A673 (cell line): ENCODE data around the gene AANAT. TPM values are rescaled to one million over a fixed set of nuclear protein-coding genes. Genes with fewer than 3 reads are reported as not detected.

Experiments used
- BruUV-seq: library from RNA; stranded (reverse); fragments of 400-500 nt; replicated peaks from 2 replicates; lab custom pipeline; 2021; lab: Mats Ljungman, UMichigan
- CTCF ChIA-PET: fragments of 300-600 bp; sonication (Branson Sonifier 250); formaldehyde crosslinking; loops from one replicate; lab custom pipeline; 2022; ENCODE audit warnings: antibody characterized with exemption; lab: Charles Lee
- POLR2A ChIA-PET: fragments of 300-600 bp; sonication (Branson Sonifier 250); formaldehyde crosslinking; loops from one replicate; lab custom pipeline; 2022; ENCODE audit warnings: antibody characterized with exemption; ENCODE audit not compliant: low non-redundant PET; lab: Charles Lee
- DNase-seq: peaks from one replicate; pipeline ENCODE4 v3.0.0-alpha.2; 2015; ENCODE audit warnings: low spot score
- H3K27ac ChIP-seq: fragments of 200-600 bp; sonication (generic); 2 replicates; pipeline ENCODE4 v1.5.1; 2016; ENCODE audit warnings: mixed run types, low read depth, mild to moderate bottlenecking, mixed read lengths, antibody characterized with exemption, low read length; ENCODE audit not compliant: poor library complexity, severe bottlenecking
- H3K27me3 ChIP-seq: fragments of 200-600 bp; sonication (generic); replicated peaks from 2 replicates; pipeline ENCODE4 v1.6.1; 2017; ENCODE audit warnings: mixed run types, low read depth, mild to moderate bottlenecking, mixed read lengths, antibody characterized with exemption, low read length; ENCODE audit not compliant: insufficient read depth, poor library complexity
- H3K36me3 ChIP-seq: fragments of 200-600 bp; sonication (generic); 2 replicates; pipeline ENCODE4 v1.6.1; 2016; ENCODE audit warnings: mixed run types, mild to moderate bottlenecking, mixed read lengths, antibody characterized with exemption, low read length; ENCODE audit not compliant: insufficient read depth, poor library complexity, severe bottlenecking
- H3K4me1 ChIP-seq: fragments of 200-600 bp; sonication (generic); 2 replicates; pipeline ENCODE4 v1.6.1; 2017; ENCODE audit warnings: mixed run types, mild to moderate bottlenecking, mixed read lengths, antibody characterized with exemption, low read length; ENCODE audit not compliant: insufficient read depth, poor library complexity, severe bottlenecking
- H3K4me3 ChIP-seq: fragments of 200-600 bp; sonication (generic); 2 replicates; pipeline ENCODE4 v1.5.1; 2016; ENCODE audit warnings: low read depth, mixed run types, mild to moderate bottlenecking, mixed read lengths, low read length; ENCODE audit not compliant: poor library complexity, severe bottlenecking
- H3K9me3 ChIP-seq: fragments of 200-600 bp; sonication (generic); 2 replicates; pipeline ENCODE4 v1.6.1; 2016; ENCODE audit warnings: mixed run types, low read depth, mild to moderate bottlenecking, mixed read lengths, antibody characterized with exemption, low read length; ENCODE audit not compliant: poor library complexity, severe bottlenecking
- CTCF ChIP-seq: fragments of 300-800, 200-600 bp; sonication (generic); conservative IDR thresholded peaks from 2 replicates; pipeline ENCODE4 v1.5.1; 2017; ENCODE audit warnings: low read depth, mild to moderate bottlenecking, antibody characterized with exemption, low read length, moderate library complexity, mixed read lengths
- EZH2 ChIP-seq: fragments of 200-600 bp; sonication (generic); IDR thresholded peaks from 2 replicates; pipeline ENCODE4 v1.6.1; 2017; ENCODE audit warnings: borderline replicate concordance, low read depth, mild to moderate bottlenecking, mixed read lengths, antibody characterized with exemption, low read length; ENCODE audit not compliant: poor library complexity, severe bottlenecking
- intact Hi-C: fragments of 100-400 bp; cut with micrococcal nuclease; formaldehyde crosslinking; loops from one replicate; pipeline ENCODE4 v1.10.0; 2022; ENCODE audit not compliant: unreplicated experiment
- total RNA-seq: library from RNA; stranded (reverse); gene quantifications from 2 replicates; pipeline ENCODE4 v1.2.3, GENCODE V29; 2021

Gene AANAT
- total RNA-seq, 1 experiment from 2014 or later, result not detected

- no peak for DNase-seq
- H3K36me3 ChIP-seq, result no peaks in the 10 kb centered on the region
- H3K27me3 ChIP-seq, result no peaks in the 10 kb centered on the region
- BruUV-seq, result no TSS peak
- no peaks in the 10 kb centered on the region for H3K9me3 ChIP-seq
- no peaks in the 10 kb centered on the region for H3K4me1 ChIP-seq
- no peak overlapping the region for H3K27ac ChIP-seq
- CTCF ChIA-PET, result interaction anchor here (1.0 to 1.5 kb wide), 2 partner anchors 38 to 44 kb away, joined by 3 to 4 read pairs; no protein-coding TSS in a partner anchor
- no peak overlapping the region for H3K4me3 ChIP-seq
- intact Hi-C loops, result no loop called here
- TF ChIP-seq EZH2, result no peak
- TF ChIP-seq CTCF, result no peak
- POLR2A ChIA-PET, result no interaction called here
Observed at GRCh38 chr17:76459674-76460073, 7.7 kb upstream of the AANAT start.

GRCh38 chr17:76461765-76462555 lies 5.4 kb upstream of the AANAT start:
- ChIA-PET POLR2A (interaction anchor here (0.6 kb wide), 1 partner anchor 95 kb away, joined by 4 read pairs; no protein-coding TSS in a partner anchor), CTCF (interaction anchor here (1.1 kb wide), 1 partner anchor 49 kb away, joined by 3 read pairs; no protein-coding TSS in a partner anchor)
- no peaks in the 10 kb centered on the region for H3K27me3 ChIP-seq
- H3K9me3 ChIP-seq, result no peaks in the 10 kb centered on the region
- no peak overlapping the region for H3K4me3 ChIP-seq
- DNase-seq, result no peak
- peaks cover 4% of the 10 kb centered on the region for H3K4me1 ChIP-seq
- no peaks in the 10 kb centered on the region for H3K36me3 ChIP-seq
- no peak overlapping the region for H3K27ac ChIP-seq
- intact Hi-C loops, result no loop called here
- TF ChIP-seq EZH2, result no peak
- no TSS peak for BruUV-seq

- no peak for DNase-seq
- TF ChIP-seq CTCF, result no peak
- no TSS peak for BruUV-seq
Observed at GRCh38 chr17:76462556-76463290, 4.7 kb upstream of the AANAT start.

More at GRCh38 chr17:76462556-76463290, 4.7 kb upstream of the AANAT start:
- no peaks in the 10 kb centered on the region for H3K36me3 ChIP-seq
- peaks cover 10% of the 10 kb centered on the region for H3K4me1 ChIP-seq
- no peaks in the 10 kb centered on the region for H3K27me3 ChIP-seq
- ChIA-PET POLR2A (interaction anchor here (0.6 kb wide), 1 partner anchor 95 kb away, joined by 4 read pairs; no protein-coding TSS in a partner anchor), CTCF (interaction anchor here (1.1 kb wide), 1 partner anchor 48 kb away, joined by 3 read pairs; no protein-coding TSS in a partner anchor)
- no peak overlapping the region for H3K4me3 ChIP-seq
- H3K9me3 ChIP-seq, result no peaks in the 10 kb centered on the region
- intact Hi-C loops, result no loop called here
- H3K27ac ChIP-seq, result no peak overlapping the region
